SU-DHL-6 (cell line): ENCODE measurements around the gene RABL6.

ENCODE experiments used
- CTCF ChIP-seq: fragments of 200-600 bp; sonication (generic); IDR thresholded peaks from one replicate; pipeline ENCODE4 v1.5.1; 2017; ENCODE audit warnings: antibody characterized with exemption, mild to moderate bottlenecking, low read length, moderate library complexity; ENCODE audit not compliant: insufficient read depth, poor library complexity, severe bottlenecking
- EZH2phosphoT487 ChIP-seq: fragments of 200-600 bp; sonication (generic), shearing (Covaris generic); conservative IDR thresholded peaks from 2 replicates; pipeline ENCODE4 v1.6.1; 2018; ENCODE audit warnings: mild to moderate bottlenecking, antibody characterized with exemption, low read length, moderate library complexity, mixed read lengths

- TF ChIP-seq CTCF (no peak), EZH2phosphoT487 (no peak)
Observed at GRCh38 chr9:136890661-136891060, 82.9 kb downstream of the RABL6 start.
